HG03457 (cell line): ENCODE results near the gene PRODH2.

ENCODE experiments used
- ATAC-seq: cut with Tn5 transposase; IDR thresholded peaks from one replicate; pipeline ENCODE4 v1.9.1; 2021; ENCODE audit warnings: moderate number of reproducible peaks; ENCODE audit not compliant: unreplicated experiment

The PRODH2 gene

GRCh38 chr19:35812220-35813042, at the start of gene PRODH2:
Gene PRODH2 (minus strand): TSS chr19:35812845. CDS start chr19:35812805, 40 bp downstream.
- ATAC-seq, result no peak

- ATAC-seq, result no peak
These were observed 49.1 kb upstream of the PRODH2 start for GRCh38 chr19:35861640-35862160.

- no peak for ATAC-seq
These were observed 48.4 kb upstream of the PRODH2 start for GRCh38 chr19:35860818-35861639.

GRCh38 chr19:35860436-35860817, 47.8 kb upstream of the PRODH2 start:
- ATAC-seq, result no peak

GRCh38 chr19:35859414-35859813, 46.8 kb upstream of the PRODH2 start:
- no peak for ATAC-seq

GRCh38 chr19:35858311-35858710, 45.7 kb upstream of the PRODH2 start:
- ATAC-seq, result no peak

GRCh38 chr19:35856546-35857149, 44.0 kb upstream of the PRODH2 start, which contains the start of gene KIRREL2:
Gene KIRREL2 (plus strand): TSS chr19:35856911. CDS start chr19:35857120, 209 bp downstream.
- ATAC-seq, result no peak

GRCh38 chr19:35853038-35853756, 40.6 kb upstream of the PRODH2 start:
- no peak for ATAC-seq

- ATAC-seq, result no peak
These were observed 39.6 kb upstream of the PRODH2 start, which contains the start of gene NPHS1 for GRCh38 chr19:35852029-35852780. Gene NPHS1 (minus strand): TSS chr19:35852504. CDS start chr19:35851837, 667 bp downstream.

- no peak for ATAC-seq
These were observed 38.8 kb upstream of the PRODH2 start for GRCh38 chr19:35851213-35852028.

- no peak for ATAC-seq
These were observed 36.4 kb upstream of the PRODH2 start for GRCh38 chr19:35848919-35849505.

- no peak for ATAC-seq
These were observed 35.8 kb upstream of the PRODH2 start for GRCh38 chr19:35848486-35848885.

GRCh38 chr19:35847911-35848310, 35.3 kb upstream of the PRODH2 start:
- ATAC-seq, result no peak

- ATAC-seq, result no peak
These were observed 33.5 kb upstream of the PRODH2 start for GRCh38 chr19:35846038-35846668.

- no peak for ATAC-seq
These were observed 32.8 kb upstream of the PRODH2 start for GRCh38 chr19:35845215-35846037.

GRCh38 chr19:35844482-35845214, 32.0 kb upstream of the PRODH2 start:
- ATAC-seq, result no peak
